ENCODE data around the gene CDH23. TPM values are rescaled to one million over a fixed set of nuclear protein-coding genes. Genes with fewer than 3 reads are reported as not detected.
A peak's percentile ranks its signal among the peaks of the same experiment; 100 is the strongest.

The CDH23 gene
- total RNA-seq, 2 donors from 2014 or later = 1.7 to 11.2 TPM

- no peak for ATAC-seq
- DNase-seq (ENCODE audit: low spot score in 2 of 2) = no peak
- no peak overlapping the region for H3K27ac Mint-ChIP-seq
- no peaks in the 10 kb centered on the region for H3K36me3 Mint-ChIP-seq
- no peaks in the 10 kb centered on the region for H3K9me3 Mint-ChIP-seq
These were observed 221.9 kb downstream of the CDH23 start for GRCh38 chr10:71618598-71618997.

- no peak for ATAC-seq
- H3K27ac Mint-ChIP-seq = peak overlapping the region; percentile 6 to 31
- DNase-seq (ENCODE audit: low spot score in 2 of 2) = no peak
- H3K36me3 Mint-ChIP-seq = no peaks in the 10 kb centered on the region
- H3K9me3 Mint-ChIP-seq = no peaks in the 10 kb centered on the region
These were observed 223.9 kb downstream of the CDH23 start for GRCh38 chr10:71620642-71621041.

DNA sequence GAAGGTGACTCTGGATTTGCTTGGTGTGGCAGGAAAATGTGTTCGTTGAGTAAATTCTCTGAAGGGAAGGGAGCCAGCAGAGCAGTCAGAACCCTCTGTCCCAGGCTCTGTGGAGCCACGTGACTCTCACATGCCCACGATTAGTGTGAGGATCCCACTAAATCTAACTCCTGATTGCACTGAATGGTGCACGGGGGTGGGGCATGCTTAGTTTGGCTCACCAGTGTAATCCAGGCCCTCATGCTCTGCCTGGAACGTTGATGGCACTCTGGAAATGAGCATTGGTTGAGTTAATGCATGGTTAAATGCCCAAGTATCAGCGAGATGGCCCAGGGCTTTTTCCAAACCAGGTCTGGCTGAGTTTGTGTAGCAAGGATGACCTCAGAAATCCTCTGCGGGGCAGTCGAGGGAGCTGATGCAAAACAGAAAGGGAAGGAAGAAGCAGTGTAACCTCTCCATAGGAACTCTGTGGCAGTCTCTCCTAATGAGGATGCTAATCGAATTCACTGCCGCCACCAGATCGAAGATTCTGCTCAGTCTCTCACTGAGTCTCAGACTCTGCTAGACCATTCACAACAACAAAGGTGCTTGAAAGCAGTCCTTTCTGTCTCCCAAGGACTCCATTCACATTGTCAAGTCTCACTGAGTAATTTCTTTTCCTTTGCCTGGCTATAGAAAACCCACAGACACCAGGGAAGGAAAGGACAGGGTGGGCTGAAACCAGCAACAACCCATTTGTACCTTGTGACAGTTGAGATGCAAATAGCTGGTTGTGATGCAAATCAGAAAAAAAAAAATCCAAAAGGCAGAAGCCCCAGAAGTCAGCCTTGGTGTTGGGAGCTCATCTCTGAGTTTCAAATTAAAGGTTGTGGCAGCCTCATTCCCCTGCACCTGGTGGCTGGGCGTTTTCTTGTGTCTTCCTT, 224.8 kb downstream of the CDH23 start:
- Mint-ChIP-seq H3K9me3 (no peaks in the 10 kb centered on the region), H3K27ac (peak overlapping the region in 1 of 2 donors; percentile 6), H3K36me3 (no peaks in the 10 kb centered on the region)
- DNase-seq (ENCODE audit: low spot score in 2 of 2) (no peak), ATAC-seq (no peak)

DNA sequence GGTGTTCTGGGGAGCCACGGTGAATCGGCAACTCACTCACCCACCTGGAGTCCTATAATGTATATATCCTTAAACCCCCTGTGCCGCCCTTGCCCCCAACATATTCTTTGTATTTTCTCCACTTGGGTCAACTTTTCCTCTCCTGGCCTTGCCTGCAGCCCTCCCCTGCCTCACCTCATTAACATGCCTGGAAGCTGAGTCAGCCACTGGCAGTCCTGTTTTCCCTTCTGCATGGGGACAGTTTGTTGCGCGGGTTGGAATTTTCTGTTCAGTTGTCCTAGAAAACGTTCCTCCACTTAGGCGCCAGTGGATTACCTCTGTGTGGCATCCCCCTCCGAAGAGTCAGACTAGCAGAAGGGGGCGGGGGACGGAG, 225.4 kb downstream of the CDH23 start:
- H3K27ac Mint-ChIP-seq = no peak overlapping the region
- DNase-seq (ENCODE audit: low spot score in 2 of 2) = no peak
- H3K36me3 Mint-ChIP-seq = no peaks in the 10 kb centered on the region

DNA sequence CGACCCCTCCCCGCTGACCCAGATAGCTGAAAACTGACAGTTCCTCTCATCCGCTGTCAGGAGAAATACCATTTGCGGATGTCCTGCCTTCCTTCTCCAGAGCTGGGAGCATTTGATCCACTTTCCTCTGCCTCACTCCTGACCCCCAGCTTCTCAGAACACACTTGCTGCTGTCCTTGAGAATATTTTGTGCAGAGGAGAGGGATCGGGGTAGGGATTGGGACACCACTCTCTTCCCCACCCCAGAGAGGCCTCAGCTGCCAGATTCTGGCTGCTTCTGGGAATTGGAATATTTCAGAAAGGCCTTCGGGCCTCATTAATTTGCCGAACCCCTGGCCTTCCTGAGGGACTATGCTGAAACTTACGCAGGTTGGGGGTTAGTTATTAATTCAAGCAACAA, 225.9 kb downstream of the CDH23 start:
- Mint-ChIP-seq H3K27ac (no peak overlapping the region), H3K9me3 (no peaks in the 10 kb centered on the region), H3K36me3 (no peaks in the 10 kb centered on the region)
- ATAC-seq = no peak
- no peak for DNase-seq (ENCODE audit: low spot score in 2 of 2)

More for the DNA sequence above, 225.4 kb downstream of the CDH23 start:
- ATAC-seq = no peak
- H3K9me3 Mint-ChIP-seq = no peaks in the 10 kb centered on the region

DNA sequence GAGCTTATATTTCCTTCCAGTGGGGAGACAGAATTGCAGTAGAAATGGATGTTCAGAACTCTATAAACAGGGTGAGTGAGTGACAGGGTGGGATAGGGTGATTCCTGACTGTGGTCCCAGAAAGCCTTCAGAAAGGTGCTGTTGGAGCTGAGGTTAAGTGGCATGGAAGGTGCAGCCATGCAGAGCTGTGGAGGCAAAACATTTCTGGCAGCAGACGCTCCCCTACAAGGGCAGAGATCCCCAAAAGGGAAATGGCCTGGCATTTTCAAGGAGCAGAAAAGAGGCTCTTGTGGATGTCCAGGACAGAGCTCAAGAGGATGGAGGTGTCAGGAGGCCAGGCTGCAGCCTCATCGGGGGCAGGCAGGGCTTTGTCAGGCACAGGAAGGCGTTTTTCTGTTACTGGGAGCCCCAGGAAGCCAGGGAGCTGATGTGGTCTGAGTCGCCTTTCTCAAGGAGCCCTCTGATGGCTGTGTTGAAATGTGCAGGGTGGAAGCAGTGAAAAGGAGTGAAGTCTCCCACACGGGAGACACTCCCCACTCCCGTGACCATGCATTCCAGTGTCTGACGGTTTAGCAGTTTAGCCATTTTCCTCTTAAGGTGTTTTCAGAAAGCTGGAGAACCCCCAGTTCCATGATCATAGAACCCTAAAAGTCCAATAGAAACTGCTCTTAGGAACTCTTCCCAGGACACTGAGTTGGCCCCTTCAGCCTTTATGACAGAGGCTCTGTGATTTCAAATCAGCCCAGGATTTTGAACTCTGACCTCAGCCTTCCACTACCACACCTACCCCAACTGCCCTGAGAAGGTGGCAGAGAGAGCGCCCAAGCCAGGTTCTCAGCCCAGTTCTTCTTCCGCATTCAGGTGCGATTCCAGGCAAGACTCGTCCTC, 226.6 kb downstream of the CDH23 start:
- DNase-seq (ENCODE audit: low spot score in 2 of 2) (no peak), ATAC-seq (no peak)
- Mint-ChIP-seq H3K36me3 (no peaks in the 10 kb centered on the region), H3K27ac (no peak overlapping the region), H3K9me3 (no peaks in the 10 kb centered on the region)

DNA sequence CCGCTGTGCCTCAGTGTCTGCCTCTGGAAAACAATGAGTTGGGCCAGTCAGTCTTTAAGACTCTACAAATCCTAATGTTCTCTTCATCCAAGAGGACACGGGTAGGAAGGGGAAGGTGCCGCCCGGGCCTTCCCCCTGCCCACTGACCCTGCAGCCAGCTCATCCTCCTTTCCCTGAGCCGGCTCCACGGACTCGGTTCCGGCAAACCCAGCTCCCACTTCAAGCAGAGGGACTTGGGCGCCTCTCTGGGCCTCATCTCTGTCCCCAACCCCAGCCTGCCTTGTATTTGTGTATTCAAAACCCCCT, 227.2 kb downstream of the CDH23 start:
- no peaks in the 10 kb centered on the region for H3K36me3 Mint-ChIP-seq
- no peaks in the 10 kb centered on the region for H3K9me3 Mint-ChIP-seq
- no peak for DNase-seq (ENCODE audit: low spot score in 2 of 2)
- ATAC-seq = no peak
- H3K27ac Mint-ChIP-seq = no peak overlapping the region

GRCh38 chr10:71625445-71626175, 228.9 kb downstream of the CDH23 start:
- ATAC-seq = no peak
- no peaks in the 10 kb centered on the region for H3K36me3 Mint-ChIP-seq
- H3K27ac Mint-ChIP-seq = no peak overlapping the region
- no peaks in the 10 kb centered on the region for H3K9me3 Mint-ChIP-seq
- no peak for DNase-seq (ENCODE audit: low spot score in 2 of 2)

DNA sequence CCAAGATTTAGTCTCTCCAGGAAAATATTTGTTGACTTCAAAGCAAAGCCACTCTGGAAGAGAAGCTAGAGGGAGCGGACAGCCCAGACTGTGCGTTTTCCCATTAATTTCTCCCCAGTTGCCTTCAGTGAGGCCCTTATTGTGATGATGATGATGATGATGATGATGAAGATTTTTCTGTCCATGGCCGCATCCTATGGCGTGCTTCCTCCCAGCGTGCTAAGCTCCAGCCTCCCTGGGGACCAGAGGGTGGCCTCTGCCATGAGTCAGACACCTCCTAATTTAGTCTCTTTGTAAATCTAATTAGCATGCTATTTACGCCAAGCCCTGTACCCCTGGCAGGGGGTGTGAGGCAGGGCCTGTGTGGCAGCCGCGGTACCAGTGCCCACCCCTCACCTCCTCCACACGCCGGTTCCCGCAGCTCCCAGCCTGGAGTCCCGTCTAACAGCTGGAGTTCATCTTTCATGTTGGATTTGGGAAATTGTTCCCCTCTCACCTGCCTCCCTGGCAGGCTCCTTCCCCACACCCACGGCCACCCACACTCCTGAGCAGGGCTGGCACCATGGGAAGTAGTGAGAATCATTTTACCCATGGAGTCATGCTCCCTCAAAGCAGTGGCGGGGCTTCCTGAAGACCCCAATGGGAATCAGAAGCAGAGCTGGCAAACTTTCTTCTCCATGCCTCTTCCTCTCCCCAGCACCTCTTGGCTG, 230.7 kb downstream of the CDH23 start:
- no peak for ATAC-seq
- no peaks in the 10 kb centered on the region for H3K36me3 Mint-ChIP-seq
- no peak for DNase-seq (ENCODE audit: low spot score in 2 of 2)
- no peaks in the 10 kb centered on the region for H3K9me3 Mint-ChIP-seq
- H3K27ac Mint-ChIP-seq = no peak overlapping the region

DNA sequence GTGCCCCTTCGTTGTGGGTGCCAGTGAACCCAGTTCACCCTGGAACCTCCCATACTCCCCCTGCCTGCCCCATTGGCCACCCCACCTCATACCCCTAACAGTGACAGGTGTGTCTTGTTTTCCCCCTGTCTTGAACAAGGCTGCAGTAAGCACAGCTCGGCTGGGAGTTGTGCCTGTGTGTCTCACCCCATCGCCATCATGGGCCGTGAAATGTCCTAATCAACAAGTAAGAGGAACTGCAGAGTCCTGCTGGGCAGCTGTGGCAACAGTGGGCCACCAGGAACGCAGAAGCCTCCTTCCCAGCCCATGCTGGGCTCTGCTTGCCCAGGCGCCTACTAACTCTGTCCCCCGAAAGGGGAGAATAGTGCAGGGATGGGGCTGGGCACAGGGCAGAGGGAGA, 231.2 kb downstream of the CDH23 start:
- no peak for DNase-seq (ENCODE audit: low spot score in 2 of 2)
- ATAC-seq = no peak
- H3K9me3 Mint-ChIP-seq = no peaks in the 10 kb centered on the region
- H3K36me3 Mint-ChIP-seq = no peaks in the 10 kb centered on the region
- H3K27ac Mint-ChIP-seq = no peak overlapping the region

DNA sequence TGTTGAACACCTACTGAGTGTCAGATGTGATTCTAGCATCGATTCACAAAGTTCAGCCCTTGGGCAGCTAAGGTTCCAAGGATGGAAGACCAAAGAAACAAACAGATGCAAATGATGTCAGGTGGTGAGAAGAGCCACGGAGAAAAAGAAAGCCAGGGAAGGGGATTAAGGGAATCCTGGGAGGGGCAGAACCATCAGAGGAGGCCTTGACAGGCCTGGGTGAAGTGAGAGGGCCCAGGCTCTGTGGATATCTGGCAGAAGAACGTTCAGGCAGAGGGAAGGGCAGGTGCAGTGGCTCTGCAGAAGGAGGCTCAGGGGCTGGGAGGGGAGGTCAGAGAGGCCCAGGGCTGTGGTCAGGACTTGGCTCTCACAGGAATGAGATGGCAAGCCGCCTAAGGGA, 232.4 kb downstream of the CDH23 start:
- DNase-seq (ENCODE audit: low spot score in 2 of 2) = no peak
- H3K36me3 Mint-ChIP-seq = no peaks in the 10 kb centered on the region
- ATAC-seq = no peak
- H3K9me3 Mint-ChIP-seq = no peaks in the 10 kb centered on the region
- no peak overlapping the region for H3K27ac Mint-ChIP-seq

DNA sequence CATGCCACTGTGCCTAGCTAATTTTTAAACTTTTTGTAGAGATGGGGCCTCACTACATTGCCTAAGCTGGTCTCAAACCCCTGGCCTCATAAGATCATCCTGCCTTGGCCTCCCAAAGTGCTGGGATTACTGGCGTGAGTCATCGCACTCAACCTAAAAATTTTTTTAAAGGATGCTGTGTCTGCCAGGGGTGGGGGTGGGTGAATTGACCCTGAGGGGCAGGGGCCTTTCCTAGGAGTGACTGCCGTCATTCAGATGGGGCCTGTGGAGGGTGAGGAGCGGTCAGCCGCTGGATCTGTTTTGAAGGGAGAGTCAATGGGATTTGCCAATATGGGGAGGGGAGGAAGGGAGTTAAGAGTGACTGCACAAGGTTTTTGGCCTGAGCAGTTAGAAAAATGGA, 233.4 kb downstream of the CDH23 start:
- H3K27ac Mint-ChIP-seq = no peak overlapping the region
- DNase-seq (ENCODE audit: low spot score in 2 of 2) (no peak), ATAC-seq (no peak)
- no peaks in the 10 kb centered on the region for H3K36me3 Mint-ChIP-seq
- H3K9me3 Mint-ChIP-seq = no peaks in the 10 kb centered on the region

- H3K27ac Mint-ChIP-seq = no peak overlapping the region
These were observed 234.5 kb downstream of the CDH23 start for GRCh38 chr10:71631007-71631861.

DNA sequence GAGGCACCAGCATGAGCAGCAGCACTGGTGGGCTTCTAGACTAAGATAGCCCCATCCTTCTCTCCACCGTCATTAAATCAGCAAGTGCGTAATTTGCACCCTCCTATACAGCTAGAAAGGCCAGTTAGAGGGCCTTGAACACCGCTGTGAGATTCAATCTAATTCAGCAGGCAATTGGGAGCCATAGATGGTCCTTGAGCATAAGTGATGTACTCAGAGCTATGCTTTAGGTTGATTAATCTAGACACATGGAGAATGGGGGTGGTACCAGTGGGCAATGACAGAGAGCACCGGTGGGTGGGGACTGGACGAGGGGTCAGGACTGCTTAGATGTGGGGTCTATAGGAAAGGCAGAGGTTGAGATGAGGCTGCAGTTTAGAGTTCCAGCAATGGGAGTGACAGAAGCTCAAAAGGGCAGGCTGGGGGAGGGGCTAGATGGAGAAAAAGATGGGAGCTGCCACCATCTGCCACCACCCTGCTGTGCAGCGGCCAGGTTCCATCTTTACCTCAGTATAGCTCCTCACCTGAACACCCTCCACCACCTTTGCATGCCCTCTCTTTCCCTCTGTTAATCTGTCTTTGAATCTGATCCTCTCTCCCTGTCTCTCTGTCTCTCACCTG, 235.6 kb downstream of the CDH23 start:
- Mint-ChIP-seq H3K9me3 (no peaks in the 10 kb centered on the region), H3K36me3 (no peaks in the 10 kb centered on the region), H3K27ac (peak overlapping the region in 1 of 2 donors; percentile 48)
- no peak for DNase-seq (ENCODE audit: low spot score in 2 of 2)
- no peak for ATAC-seq

More at GRCh38 chr10:71631007-71631861, 234.5 kb downstream of the CDH23 start:
- H3K9me3 Mint-ChIP-seq = no peaks in the 10 kb centered on the region
- ATAC-seq (no peak), DNase-seq (ENCODE audit: low spot score in 2 of 2) (no peak)
- H3K36me3 Mint-ChIP-seq = no peaks in the 10 kb centered on the region

DNA sequence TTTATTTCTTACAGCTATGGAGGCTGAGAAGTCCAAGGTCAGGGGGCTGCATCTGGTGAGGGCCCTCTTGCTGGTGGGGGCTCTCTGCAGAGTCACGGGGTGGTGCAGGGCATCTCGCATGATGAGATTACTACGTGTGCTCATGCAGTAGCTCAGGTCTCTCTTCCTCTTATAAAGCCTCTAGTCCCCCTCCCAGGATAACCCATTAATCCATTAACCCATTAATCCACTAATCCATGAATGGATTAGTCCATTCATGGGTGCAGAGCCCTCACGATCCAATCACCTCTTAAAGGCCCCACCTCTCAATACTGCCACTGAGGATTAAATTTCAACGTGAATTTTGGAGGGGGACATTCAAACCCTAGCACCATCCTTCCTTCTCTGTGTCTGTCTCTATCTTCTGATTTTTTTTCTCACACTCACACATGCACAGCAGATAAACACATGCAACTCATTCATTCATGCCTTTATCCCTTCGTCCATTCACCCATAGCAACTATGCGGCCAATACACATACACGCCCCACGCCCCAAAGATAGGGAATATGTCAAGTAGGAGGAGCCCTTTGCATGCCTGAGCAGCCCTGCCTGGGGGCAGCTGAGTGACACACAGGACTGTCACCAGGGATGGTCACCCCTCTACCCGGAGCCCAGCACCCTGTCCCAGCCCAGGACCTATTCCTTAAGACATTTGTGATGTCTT, 236.3 kb downstream of the CDH23 start:
- ATAC-seq (no peak), DNase-seq (ENCODE audit: low spot score in 2 of 2) (no peak)
- Mint-ChIP-seq H3K36me3 (no peaks in the 10 kb centered on the region), H3K27ac (peak overlapping the region in 1 of 2 donors; percentile 48), H3K9me3 (no peaks in the 10 kb centered on the region)
